Left lung (tissue), 10 donors: Measurements from ENCODE around the gene TCF3. TPM values are rescaled to one million over a fixed set of nuclear protein-coding genes. Genes with fewer than 3 reads are reported as not detected.

Experiments
- ATAC-seq: fragments of 200-7000 bp; cut with Tn5 transposase; one replicate; pipeline ENCODE4 v1.9.1; 2020; ENCODE audit warnings: moderate library complexity
- DNase-seq, 4 donors: peaks; one replicate each; pipeline ENCODE4 v3.0.0-alpha.2; 2013 to 2020
- H3K27ac ChIP-seq, 2 donors: fragments of 200-600 bp; sonication (generic) in 1 of 2; one replicate each; pipeline versions ENCODE4 v1.5.0 to v1.8.0; 2020 to 2021
- H3K27me3 ChIP-seq, 2 donors: fragments of 200-600 bp; sonication (generic) in 1 of 2; one replicate each; pipeline versions ENCODE4 v1.5.0 to v1.8.0; 2020 to 2021
- H3K36me3 ChIP-seq, 2 donors: fragments of 200-600 bp; sonication (generic) in 1 of 2; one replicate each; pipeline versions ENCODE4 v1.5.0 to v1.8.0; 2020 to 2021
- H3K4me1 ChIP-seq, 2 donors: fragments of 200-600 bp; one replicate each; pipeline ENCODE4 v1.8.0; 2021
- H3K4me3 ChIP-seq, 2 donors: fragments of 200-600 bp; sonication (generic) in 1 of 2; one replicate each; pipeline versions ENCODE4 v1.5.0 to v1.8.0; 2020 to 2021; ENCODE audit warnings: mild to moderate bottlenecking in 1 of 2
- H3K9me3 ChIP-seq, 2 donors: fragments of 200-600 bp; sonication (generic) in 1 of 2; one replicate each; pipeline versions ENCODE4 v1.5.0 to v1.8.0; 2020 to 2021
- intact Hi-C, 2 donors: fragments of 100-400 bp; cut with DNase I; formaldehyde crosslinking; loops; one replicate each; pipeline versions ENCODE4 v1.11.2 to v1.14.2; 2022
- polyA plus RNA-seq, 6 donors: library from polyadenylated mRNA; unstranded; fragments of 120-200 nt; gene quantifications; one replicate each; pipeline ENCODE4 v1.2.1, GENCODE V29; 2013; ENCODE audit not compliant: insufficient read length in 6 of 6
- total RNA-seq, 2 donors: library from RNA; stranded (reverse); fragmentation: NEBNext Ultra II Directional; extraction: Animal tissue kit (Norgen Biotek cat#: 25700); gene quantifications; one replicate each; pipeline ENCODE4 v1.2.1, GENCODE V29; 2021
- TF ChIP-seq, protein P1 (sequence below), 2 donors: fragments of 200-600 bp; sonication (generic) in 1 of 2; IDR thresholded peaks; one replicate each; pipeline versions ENCODE4 v1.5.0 to v1.8.0; 2021; ENCODE audit warnings: antibody characterized with exemption in 2 of 2
- donor health status: DM: no; HTN: yes; CAD: no.
- donor health status: DM: no; HTN: no; CAD: no.

Gene TCF3
- total and polyA plus RNA-seq, 8 donors: 57.9 to 149 (median 124) TPM

DNA sequence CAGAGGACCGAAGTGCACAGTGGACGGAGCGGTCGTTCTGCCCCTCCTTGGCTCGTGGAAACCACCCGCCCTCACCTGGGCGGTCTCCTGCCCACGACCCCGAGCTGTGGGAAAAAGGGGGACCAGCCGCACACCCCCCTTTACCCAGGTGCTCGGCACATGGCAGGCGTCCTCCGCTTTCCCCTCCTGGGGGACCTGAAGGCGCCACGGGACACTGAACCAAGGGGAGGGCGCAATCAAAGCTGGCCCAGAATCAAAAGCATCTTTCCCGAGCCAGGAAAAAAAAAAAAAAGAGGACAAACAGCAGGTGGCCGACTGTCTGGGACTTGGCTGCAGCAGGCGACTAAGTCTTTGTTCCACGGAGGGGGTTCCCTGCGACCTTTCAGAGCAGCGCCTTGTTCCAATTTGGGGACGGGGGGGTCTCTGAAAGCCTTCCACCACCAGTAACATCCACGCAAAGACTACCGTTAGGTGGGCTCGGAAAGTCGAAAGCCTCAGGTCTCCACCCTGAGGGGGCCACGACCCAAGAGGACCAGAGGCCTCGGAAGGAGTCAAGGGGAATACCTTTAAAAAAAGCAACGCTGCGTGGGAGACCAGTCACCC is 60.9 kb downstream of the TCF3 start:
- peaks cover 13 to 32% of the 10 kb centered on the region in 2 donors for H3K4me1 ChIP-seq
- H3K9me3 ChIP-seq: no peaks in the 10 kb centered on the region
- TF ChIP-seq, protein P1, sequence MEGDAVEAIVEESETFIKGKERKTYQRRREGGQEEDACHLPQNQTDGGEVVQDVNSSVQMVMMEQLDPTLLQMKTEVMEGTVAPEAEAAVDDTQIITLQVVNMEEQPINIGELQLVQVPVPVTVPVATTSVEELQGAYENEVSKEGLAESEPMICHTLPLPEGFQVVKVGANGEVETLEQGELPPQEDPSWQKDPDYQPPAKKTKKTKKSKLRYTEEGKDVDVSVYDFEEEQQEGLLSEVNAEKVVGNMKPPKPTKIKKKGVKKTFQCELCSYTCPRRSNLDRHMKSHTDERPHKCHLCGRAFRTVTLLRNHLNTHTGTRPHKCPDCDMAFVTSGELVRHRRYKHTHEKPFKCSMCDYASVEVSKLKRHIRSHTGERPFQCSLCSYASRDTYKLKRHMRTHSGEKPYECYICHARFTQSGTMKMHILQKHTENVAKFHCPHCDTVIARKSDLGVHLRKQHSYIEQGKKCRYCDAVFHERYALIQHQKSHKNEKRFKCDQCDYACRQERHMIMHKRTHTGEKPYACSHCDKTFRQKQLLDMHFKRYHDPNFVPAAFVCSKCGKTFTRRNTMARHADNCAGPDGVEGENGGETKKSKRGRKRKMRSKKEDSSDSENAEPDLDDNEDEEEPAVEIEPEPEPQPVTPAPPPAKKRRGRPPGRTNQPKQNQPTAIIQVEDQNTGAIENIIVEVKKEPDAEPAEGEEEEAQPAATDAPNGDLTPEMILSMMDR (IDR thresholded peaks at IDR 0.05): no peak
- intact Hi-C loops: no loop called here
- H3K27ac ChIP-seq: peak overlapping the region; percentile 90 to 95
- H3K27me3 ChIP-seq: no peaks in the 10 kb centered on the region
- DNase-seq (no peak), ATAC-seq (no peak)
- peak overlapping the region; percentile 68 to 80 for H3K4me3 ChIP-seq
- peaks cover 0 to 11% of the 10 kb centered on the region in 2 donors for H3K36me3 ChIP-seq

DNA sequence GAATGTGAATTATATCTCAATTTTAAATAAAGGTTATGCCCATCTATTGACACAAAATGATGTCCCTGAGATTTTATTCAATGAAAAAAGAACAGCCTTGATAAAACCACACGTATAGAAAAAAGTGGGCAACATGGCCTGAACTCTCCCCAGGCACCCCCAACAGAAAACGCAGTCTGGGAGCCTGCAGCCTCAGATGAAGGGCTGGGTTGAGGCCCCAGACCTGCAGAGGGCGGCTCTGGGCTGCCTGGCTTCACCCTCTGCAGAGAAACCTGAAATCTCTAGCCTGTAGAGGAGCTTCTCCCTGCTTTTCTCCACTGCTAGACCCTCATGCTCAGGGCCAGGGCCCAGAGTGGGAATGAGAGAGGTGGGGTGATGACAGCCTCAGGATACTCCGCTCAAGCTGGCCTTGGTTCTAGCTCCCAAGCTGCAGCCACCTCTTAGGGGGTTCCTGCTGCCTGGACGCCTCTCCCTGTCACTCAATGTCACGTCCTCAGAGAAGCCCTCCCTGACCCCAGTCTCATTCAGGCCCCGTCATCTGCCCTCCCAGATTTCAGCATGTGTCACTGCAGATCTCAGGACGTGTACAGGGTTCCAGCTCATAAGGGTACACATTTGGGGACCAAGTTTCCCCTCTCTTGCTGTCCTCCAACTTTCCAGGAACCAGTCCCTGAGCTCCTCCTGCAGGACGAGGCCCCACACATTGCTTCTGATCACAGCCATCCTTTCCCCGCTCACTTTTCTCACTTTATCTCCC is 61.6 kb downstream of the TCF3 start:
- H3K36me3 ChIP-seq: peaks cover 0 to 4% of the 10 kb centered on the region in 2 donors
- peak overlapping the region; percentile 68 to 80 for H3K4me3 ChIP-seq
- ATAC-seq (no peak), DNase-seq (no peak)
- H3K27me3 ChIP-seq: no peaks in the 10 kb centered on the region
- intact Hi-C loops: no loop called here
- peak overlapping the region in 1 of 2 donors; percentile 90 for H3K27ac ChIP-seq
- no peaks in the 10 kb centered on the region for H3K9me3 ChIP-seq
- TF ChIP-seq, protein P1 (IDR thresholded peaks at IDR 0.05): no peak
- H3K4me1 ChIP-seq: peaks cover 13 to 32% of the 10 kb centered on the region in 2 donors

DNA sequence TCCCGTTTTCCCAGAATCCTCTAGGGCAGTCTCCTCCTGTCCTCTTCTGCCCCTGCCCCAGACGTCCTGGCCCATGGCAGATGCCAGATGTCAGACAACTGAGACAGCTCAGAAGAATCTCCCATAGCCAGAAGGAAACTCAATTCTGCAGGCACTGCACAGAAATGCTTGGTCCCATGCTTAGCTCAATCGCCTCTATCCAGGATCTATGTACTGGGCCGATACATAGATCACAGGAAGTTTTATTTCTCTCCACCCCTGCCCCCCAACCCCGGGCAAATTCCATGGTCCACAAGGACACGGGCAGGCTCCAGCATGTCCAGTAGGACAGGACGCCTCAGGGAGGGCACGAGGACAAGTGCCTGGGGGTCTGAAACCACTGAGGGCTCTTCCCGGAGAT is 64.5 kb downstream of the TCF3 start:
- ATAC-seq (no peak), DNase-seq (no peak)
- intact Hi-C loops: no loop called here
- Histone ChIP-seq H3K27ac (no peak overlapping the region), H3K27me3 (no peaks in the 10 kb centered on the region), H3K9me3 (no peaks in the 10 kb centered on the region), H3K36me3 (peaks cover 0 to 22% of the 10 kb centered on the region in 2 donors), H3K4me1 (peaks cover 13 to 27% of the 10 kb centered on the region in 2 donors), H3K4me3 (no peak overlapping the region)
- TF ChIP-seq, protein P1 (IDR thresholded peaks at IDR 0.05): no peak

DNA sequence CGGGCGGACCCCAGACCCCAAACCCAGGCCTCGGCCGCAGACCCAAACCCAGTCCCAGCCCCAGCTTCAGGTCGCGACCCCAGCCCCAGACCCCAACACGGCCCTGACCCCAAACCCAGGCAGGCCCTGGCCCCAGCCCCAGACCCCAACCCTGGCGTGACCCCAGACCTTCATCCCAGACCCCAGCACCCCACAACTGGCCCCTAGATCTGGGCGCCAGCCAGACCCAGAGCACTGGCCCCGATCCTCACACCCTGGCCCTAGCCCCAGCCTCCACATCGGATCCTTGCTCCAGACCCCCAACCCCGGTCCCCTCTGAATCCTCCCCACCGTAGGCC is 67.2 kb downstream of the TCF3 start:
- DNase-seq: no peak
- H3K36me3 ChIP-seq: peaks cover 0 to 48% of the 10 kb centered on the region in 2 donors
- H3K4me3 ChIP-seq: no peak overlapping the region
- peaks cover under 1 to 10% of the 10 kb centered on the region in 2 donors for H3K4me1 ChIP-seq
- intact Hi-C loops: no loop called here
- ATAC-seq: no peak
- H3K27ac ChIP-seq: no peak overlapping the region
- TF ChIP-seq, protein P1 (IDR thresholded peaks at IDR 0.05): no peak
- H3K9me3 ChIP-seq: no peaks in the 10 kb centered on the region
- H3K27me3 ChIP-seq: no peaks in the 10 kb centered on the region

DNA sequence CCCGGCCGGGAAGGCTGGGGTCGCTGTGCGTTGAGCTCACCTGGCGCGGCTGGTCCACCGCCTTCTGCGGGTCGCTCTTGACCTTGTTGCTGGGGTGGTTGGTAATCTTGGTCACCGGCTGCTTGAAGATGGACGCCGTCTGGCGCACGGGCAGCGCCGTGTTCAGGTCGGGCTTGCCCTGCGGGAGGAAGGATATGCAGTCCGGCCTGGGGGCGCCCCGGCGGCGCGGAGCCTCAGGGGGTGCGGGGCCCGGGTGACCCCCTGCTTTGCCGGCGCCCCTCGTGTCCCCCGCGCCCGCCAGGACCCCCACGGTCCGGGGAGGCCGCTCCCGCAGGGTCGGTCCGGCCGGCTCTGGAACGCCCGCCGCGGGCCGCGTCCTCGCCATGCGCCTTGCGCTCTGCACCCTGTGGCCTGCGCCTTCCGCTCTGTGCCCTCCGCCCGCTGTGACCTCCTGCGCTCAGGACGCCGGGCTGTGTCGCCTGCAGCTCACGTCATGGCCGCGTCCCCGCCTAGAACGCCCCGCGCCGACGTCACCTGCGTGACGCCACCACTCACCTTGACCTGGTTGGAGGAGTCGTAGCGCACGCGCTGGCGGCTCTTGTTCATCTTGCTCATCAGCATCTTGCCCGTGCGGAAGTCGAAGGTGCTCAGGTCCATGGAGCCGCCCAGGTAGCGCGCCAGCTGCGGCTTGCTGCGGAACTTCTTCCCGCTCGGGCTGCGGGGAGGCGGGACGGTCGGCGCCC is 67.7 kb downstream of the TCF3 start:
- TF ChIP-seq, protein P1 (IDR thresholded peaks at IDR 0.05): no peak
- peaks cover 0 to 4% of the 10 kb centered on the region in 2 donors for H3K4me1 ChIP-seq
- peaks cover 0 to 54% of the 10 kb centered on the region in 2 donors for H3K36me3 ChIP-seq
- ATAC-seq (no peak), DNase-seq (no peak)
- no peak overlapping the region for H3K4me3 ChIP-seq
- no peaks in the 10 kb centered on the region for H3K9me3 ChIP-seq
- H3K27ac ChIP-seq: no peak overlapping the region
- intact Hi-C loops: no loop called here
- H3K27me3 ChIP-seq: no peaks in the 10 kb centered on the region
